H1 (cell line): ENCODE results near the gene NHLH2. TPM values are rescaled to one million over a fixed set of nuclear protein-coding genes. Genes with fewer than 3 reads are reported as not detected.

ENCODE experiments used
- CTCF ChIA-PET: fragments of 300-600 bp; sonication (Branson Sonifier 250); formaldehyde crosslinking; loops from one replicate; lab custom pipeline; 2021; ENCODE audit not compliant: partially characterized antibody; lab: Charles Lee
- POLR2A ChIA-PET: fragments of 300-600 bp; sonication (Branson Sonifier 250); formaldehyde crosslinking; loops from one replicate; lab custom pipeline; 2021; ENCODE audit warnings: inconsistent platforms; ENCODE audit not compliant: partially characterized antibody; lab: Charles Lee
- DNase-seq, 2 experiments: peaks; one replicate each; pipeline versions ENCODE4 v3.0.0 to v3.0.0-alpha.2; 2010 to 2022; ENCODE audit warnings: low spot score in 2 of 2, low read depth in 1 of 2, mixed read lengths in 1 of 2
- FAIRE-seq: peaks from 2 replicates; lab custom pipeline; 2011; peaks lifted over from hg19 to GRCh38; lab: Jason Lieb, UNC
- H2AFZ ChIP-seq: 2 replicates; pipeline ENCODE4 v1.8.1; 2012; ENCODE audit warnings: low read length, inconsistent platforms
- H2AK5ac ChIP-seq: 2 replicates; pipeline ENCODE4 v1.6.1; 2013; ENCODE audit warnings: low read depth, low read length
- H2BK120ac ChIP-seq: replicated peaks from 2 replicates; pipeline ENCODE3; 2013; ENCODE audit warnings: low read depth, low read length, inconsistent platforms
- H2BK12ac ChIP-seq: 2 replicates; pipeline ENCODE4 v1.6.1; 2013; ENCODE audit warnings: low read depth, low read length
- H2BK15ac ChIP-seq: 2 replicates; pipeline ENCODE4 v1.6.1; 2013; ENCODE audit warnings: low read length
- H2BK20ac ChIP-seq: 2 replicates; pipeline ENCODE4 v1.6.1; 2013; ENCODE audit warnings: low read length
- H2BK5ac ChIP-seq: 2 replicates; pipeline ENCODE4 v1.6.1; 2013; ENCODE audit warnings: low read depth, low read length
- H3K14ac ChIP-seq: 2 replicates; pipeline ENCODE4 v1.6.1; 2013; ENCODE audit warnings: inconsistent platforms; ENCODE audit not compliant: insufficient read length
- H3K18ac ChIP-seq: 2 replicates; pipeline ENCODE4 v1.6.1; 2013; ENCODE audit warnings: low read length; ENCODE audit errors: extremely low read depth
- H3K23ac ChIP-seq: 2 replicates; pipeline ENCODE4 v1.6.1; 2013; ENCODE audit warnings: inconsistent platforms; ENCODE audit not compliant: insufficient read length
- H3K23me2 ChIP-seq: 2 replicates; pipeline ENCODE4 v1.6.1; 2013; ENCODE audit warnings: low read depth, low read length
- H3K27ac ChIP-seq: 2 replicates; pipeline ENCODE4 v1.6.1; 2011; ENCODE audit warnings: low read depth, low read length, inconsistent platforms
- H3K27me3 ChIP-seq, 4 experiments: replicated peaks in 1 of 4; 1 replicate in 1 of 4; 2 replicates in 3 of 4; pipeline versions ENCODE4 v1.6.1 to v1.8.1; 2011 to 2013; ENCODE audit warnings: low read length in 3 of 4, mild to moderate bottlenecking in 3 of 4, inconsistent platforms in 2 of 4, mixed read lengths in 2 of 4, moderate library complexity in 1 of 4; ENCODE audit not compliant: control insufficient read depth in 3 of 4, insufficient read depth in 3 of 4; ENCODE audit errors: extremely low read depth in 1 of 4
- H3K36me3 ChIP-seq, 4 experiments: 2 replicates each; pipeline versions ENCODE4 v1.6.1 to v1.8.1; 2011 to 2013; ENCODE audit warnings: mild to moderate bottlenecking in 4 of 4, low read length in 3 of 4, moderate library complexity in 2 of 4, control low read depth in 1 of 4, inconsistent platforms in 1 of 4; ENCODE audit not compliant: insufficient read depth in 4 of 4, control insufficient read depth in 2 of 4
- H3K4ac ChIP-seq: replicated peaks from 2 replicates; pipeline ENCODE3; 2013; ENCODE audit warnings: low read length, low read depth, mixed read lengths, inconsistent platforms; ENCODE audit not compliant: insufficient read length
- H3K4me1 ChIP-seq, 4 experiments: replicated peaks in 1 of 4; 1 replicate in 1 of 4; 2 replicates in 3 of 4; pipeline versions ENCODE4 v1.6.1 to v1.8.1; 2011 to 2013; ENCODE audit warnings: low read length in 3 of 4, inconsistent platforms in 2 of 4, mixed read lengths in 1 of 4; ENCODE audit not compliant: insufficient read depth in 4 of 4, control insufficient read depth in 3 of 4
- H3K4me2 ChIP-seq, 2 experiments: 2 replicates each; pipeline versions ENCODE4 v1.6.1 to v1.8.1; 2011 to 2013; ENCODE audit warnings: low read depth in 2 of 2, low read length in 2 of 2, control low read depth in 1 of 2, inconsistent platforms in 1 of 2, mild to moderate bottlenecking in 1 of 2; ENCODE audit not compliant: insufficient read depth in 1 of 2
- H3K4me3 ChIP-seq, 4 experiments: fragments of 200-600, 300-600 bp in 1 of 4; sonication (generic), shearing (Covaris generic), sonication (Bioruptor Twin) in 1 of 4; 2 replicates each; pipeline versions ENCODE4 v1.5.1 to v1.8.1; 2011 to 2016; ENCODE audit warnings: low read length in 4 of 4, low read depth in 3 of 4, control low read depth in 2 of 4, inconsistent platforms in 2 of 4, mild to moderate bottlenecking in 2 of 4, mixed read lengths in 1 of 4, moderate library complexity in 1 of 4; ENCODE audit not compliant: insufficient read depth in 2 of 4; ENCODE audit errors: extremely low read depth in 1 of 4
- H3K56ac ChIP-seq: replicated peaks from 2 replicates; pipeline ENCODE3; 2013; ENCODE audit warnings: low read depth, mild to moderate bottlenecking, mixed read lengths, low read length, inconsistent platforms; ENCODE audit not compliant: insufficient read length
- H3K79me1 ChIP-seq: 2 replicates; pipeline ENCODE4 v1.6.1; 2013; ENCODE audit warnings: low read depth, low read length, control low read depth
- H3K79me2 ChIP-seq, 2 experiments: 2 replicates each; pipeline versions ENCODE4 v1.6.1 to v1.8.1; 2012 to 2013; ENCODE audit warnings: low read length in 2 of 2, mild to moderate bottlenecking in 2 of 2, inconsistent platforms in 1 of 2; ENCODE audit not compliant: insufficient read depth in 2 of 2, control insufficient read depth in 1 of 2
- H3K9ac ChIP-seq, 4 experiments: replicated peaks in 1 of 4; 1 replicate in 1 of 4; 2 replicates in 3 of 4; pipeline versions ENCODE4 v1.6.1 to v1.8.1; 2011 to 2013; ENCODE audit warnings: low read depth in 3 of 4, low read length in 3 of 4, control low read depth in 2 of 4, mild to moderate bottlenecking in 2 of 4, moderate library complexity in 2 of 4, inconsistent platforms in 1 of 4; ENCODE audit errors: extremely low read depth in 1 of 4
- H3K9me3 ChIP-seq, 2 experiments: 2 replicates each; pipeline versions ENCODE4 v1.6.1 to v1.8.1; 2012 to 2013; ENCODE audit warnings: mild to moderate bottlenecking in 2 of 2, moderate library complexity in 2 of 2, control low read depth in 1 of 2, inconsistent platforms in 1 of 2, low read depth in 1 of 2, low read length in 1 of 2, mixed read lengths in 1 of 2; ENCODE audit not compliant: insufficient read depth in 2 of 2
- H4K20me1 ChIP-seq, 2 experiments: replicated peaks in 1 of 2; 2 replicates each; pipeline versions ENCODE3 to v1.8.1; 2011 to 2013; ENCODE audit warnings: inconsistent platforms in 2 of 2, low read length in 2 of 2, mild to moderate bottlenecking in 1 of 2; ENCODE audit not compliant: insufficient read depth in 2 of 2, control insufficient read depth in 1 of 2
- H4K5ac ChIP-seq: 2 replicates; pipeline ENCODE4 v1.6.1; 2013; ENCODE audit warnings: low read length, low read depth, mixed read lengths, inconsistent platforms; ENCODE audit not compliant: insufficient read length
- H4K8ac ChIP-seq: 2 replicates; pipeline ENCODE4 v1.8.0; 2013; ENCODE audit warnings: mild to moderate bottlenecking, moderate library complexity, low read length, inconsistent platforms; ENCODE audit not compliant: insufficient read depth; ENCODE audit errors: extremely low read depth
- H4K91ac ChIP-seq: replicated peaks from 2 replicates; pipeline ENCODE3; 2013; ENCODE audit warnings: low read length, mixed read lengths, inconsistent platforms; ENCODE audit not compliant: insufficient read length
- ATF2 ChIP-seq: IDR thresholded peaks from 2 replicates; pipeline ENCODE4 v1.6.1; 2012; ENCODE audit warnings: low read length, inconsistent platforms
- CEBPB ChIP-seq: IDR thresholded peaks from 2 replicates; pipeline ENCODE4 v1.6.1; 2012; ENCODE audit warnings: low read depth, low read length
- CTBP2 ChIP-seq: IDR thresholded peaks from 2 replicates; pipeline ENCODE4 v1.7.0; 2011; ENCODE audit warnings: borderline replicate concordance, mild to moderate bottlenecking, moderate library complexity, mixed read lengths, low read length; ENCODE audit not compliant: insufficient read depth, insufficient read length
- EGR1 ChIP-seq: IDR thresholded peaks from 2 replicates; pipeline ENCODE4 v1.6.1; 2011; ENCODE audit warnings: low read depth, low read length, borderline replicate concordance
- RFX5 ChIP-seq: IDR thresholded peaks from 2 replicates; pipeline ENCODE4 v1.6.1; 2011; ENCODE audit warnings: low read depth, low read length, improper control_type of control experiment, borderline replicate concordance
- SAP30 ChIP-seq: fragments of 300-600 bp; sonication (generic); IDR thresholded peaks from 2 replicates; pipeline ENCODE4 v1.7.1; 2012; ENCODE audit warnings: low read length, moderate library complexity, mild to moderate bottlenecking, inconsistent platforms; ENCODE audit not compliant: insufficient read depth, insufficient replicate concordance
- SIN3A ChIP-seq, 2 experiments: IDR thresholded peaks in 1 of 2; conservative IDR thresholded peaks in 1 of 2; 2 replicates each; pipeline ENCODE4 v1.6.1; 2011 to 2012; ENCODE audit warnings: low read length in 2 of 2, improper control_type of control experiment in 1 of 2, low read depth in 1 of 2, mild to moderate bottlenecking in 1 of 2
- TBP ChIP-seq: IDR thresholded peaks from 2 replicates; pipeline ENCODE4 v1.6.1; 2011; ENCODE audit warnings: low read depth, low read length, improper control_type of control experiment
- USF2 ChIP-seq: IDR thresholded peaks from 2 replicates; pipeline ENCODE4 v1.6.1; 2011; ENCODE audit warnings: low read length, improper control_type of control experiment
- WGBS, 2 experiments: shearing (Covaris generic) in 1 of 2; methylation state at CpG; one replicate each; pipeline versions ENCODE4 v1.1.6 to v1.1.7; 2013 to 2015; ENCODE audit warnings: low lambda C conversion rate in 2 of 2, mixed read lengths in 2 of 2, inconsistent platforms in 1 of 2, low coverage in 1 of 2, missing lambda C conversion rate in 1 of 2; ENCODE audit not compliant: insufficient replicate concordance in 2 of 2, insufficient coverage in 1 of 2, insufficient read length in 1 of 2; ENCODE audit errors: extremely low coverage in 1 of 2, missing lambda C conversion rate in 1 of 2; 5-methylcytosine and 5-hydroxymethylcytosine counted together
- polyA plus RNA-seq, 7 experiments: library from polyadenylated mRNA; depleted of rRNA in 3 of 7; stranded (reverse) in 5 of 7; unstranded in 2 of 7; fragments of >200 nt in 5 of 7; fragments of 200-250 nt in 2 of 7; gene quantifications; 1 replicate in 5 of 7; 2 replicates in 1 of 7; 4 replicates in 1 of 7; pipeline versions ENCODE4 v1.2.1 to v1.2.3, GENCODE V29; 2011 to 2013; ENCODE audit warnings: missing spikeins in 2 of 7, mixed read lengths in 2 of 7
- total RNA-seq: library from RNA; stranded (reverse); fragmentation: NEBNext Ultra II Directional; extraction: Animal tissue kit (Norgen Biotek cat#: 25700); gene quantifications from 2 replicates; pipeline ENCODE4 v1.2.1, GENCODE V29; 2021
- TF ChIP-seq, protein P1 (sequence below): IDR thresholded peaks from 2 replicates; pipeline ENCODE4 v1.6.1; 2012; ENCODE audit warnings: inconsistent platforms

Gene NHLH2
- total and polyA plus RNA-seq, 2 of the 8 experiments (the other 6 are each of a cell fraction or from before 2014, with no cell fraction given): 0.92 to 1.1 TPM

- no peak overlapping the region for H3K9ac ChIP-seq
- H2BK5ac ChIP-seq: no peak overlapping the region
- H2BK12ac ChIP-seq: no peak overlapping the region
- no peak overlapping the region for H3K4ac ChIP-seq
- H3K79me1 ChIP-seq: no peaks in the 10 kb centered on the region
- no peak overlapping the region for H3K27ac ChIP-seq
- 78% methylated on average over 2 of the region's 2 CpGs; no CpG with 5 or more reads in 1 of the 2 experiments for WGBS, 2 experiments
- DNase-seq (no peak), FAIRE-seq (no peak)
- no peaks in the 10 kb centered on the region for H3K27me3 ChIP-seq
- H3K18ac ChIP-seq: no peak overlapping the region
- no peak overlapping the region for H4K8ac ChIP-seq
- H3K4me3 ChIP-seq: no peak overlapping the region
- H2BK20ac ChIP-seq: no peak overlapping the region
- H4K20me1 ChIP-seq: no peaks in the 10 kb centered on the region
- POLR2A ChIA-PET: no interaction called here
- no peaks in the 10 kb centered on the region for H3K9me3 ChIP-seq
- no peaks in the 10 kb centered on the region for H3K79me2 ChIP-seq
- no peak overlapping the region for H2AFZ ChIP-seq
- no peak overlapping the region for H2BK120ac ChIP-seq
- no peak overlapping the region for H2BK15ac ChIP-seq
- H4K91ac ChIP-seq: no peak overlapping the region
- H3K23ac ChIP-seq: no peak overlapping the region
- no peak overlapping the region for H3K56ac ChIP-seq
- H3K4me2 ChIP-seq: no peak overlapping the region
- no peak overlapping the region for H4K5ac ChIP-seq
- no peaks in the 10 kb centered on the region for H3K4me1 ChIP-seq
- no peaks in the 10 kb centered on the region; a peak in 1 of 8 replicates for H3K36me3 ChIP-seq
- no peak overlapping the region for H3K14ac ChIP-seq
- CTCF ChIA-PET: interaction anchor here (1.2 kb wide), 1 partner anchor 127 kb away, joined by 3 read pairs; no protein-coding TSS in a partner anchor
- H2AK5ac ChIP-seq: no peak overlapping the region
- no peaks in the 10 kb centered on the region for H3K23me2 ChIP-seq
- TF ChIP-seq EGR1 (no peak), USF2 (no peak), SAP30 (no peak), CTBP2 (no peak), SIN3A (conservative IDR thresholded peaks at IDR 0.05 in 1 of 2, IDR thresholded peaks at IDR 0.05 in 1 of 2; ENCODE audit: low read depth in 1 of 2, low read length in 2 of 2) (no peak), RFX5 (no peak), CEBPB (no peak), ATF2 (no peak), TBP (no peak)
- TF ChIP-seq, protein P1, sequence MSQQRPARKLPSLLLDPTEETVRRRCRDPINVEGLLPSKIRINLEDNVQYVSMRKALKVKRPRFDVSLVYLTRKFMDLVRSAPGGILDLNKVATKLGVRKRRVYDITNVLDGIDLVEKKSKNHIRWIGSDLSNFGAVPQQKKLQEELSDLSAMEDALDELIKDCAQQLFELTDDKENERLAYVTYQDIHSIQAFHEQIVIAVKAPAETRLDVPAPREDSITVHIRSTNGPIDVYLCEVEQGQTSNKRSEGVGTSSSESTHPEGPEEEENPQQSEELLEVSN: no peak
Observed at GRCh38 chr1:115854005-115854404, 13.1 kb upstream of the NHLH2 start.
